Vagina (tissue), 2 donors: ENCODE results near the gene DLG2. TPM values are rescaled to one million over a fixed set of nuclear protein-coding genes. Genes with fewer than 3 reads are reported as not detected.

Source experiments
- DNase-seq, 2 donors: peaks; one replicate each; pipeline ENCODE4 v3.0.0-alpha.2; 2017; ENCODE audit errors: extremely low spot score in 2 of 2
- H3K27ac ChIP-seq: fragments of 200-600 bp; sonication (generic); one replicate; pipeline ENCODE4 v1.5.1; 2019
- H3K27me3 ChIP-seq: fragments of 200-600 bp; sonication (generic); one replicate; pipeline ENCODE4 v1.5.1; 2019
- H3K36me3 ChIP-seq, 2 donors: fragments of 200-600 bp; sonication (generic); one replicate each; pipeline ENCODE4 v1.5.1; 2017 to 2019
- H3K4me1 ChIP-seq: fragments of 200-600 bp; sonication (generic); one replicate; pipeline ENCODE4 v1.5.1; 2019
- H3K4me3 ChIP-seq, 2 donors: fragments of 200-600 bp; sonication (generic); 1 replicate in 1 of 2; 2 replicates in 1 of 2; pipeline ENCODE4 v1.5.1; 2016 to 2019
- H3K9me3 ChIP-seq: fragments of 200-600 bp; sonication (generic); one replicate; pipeline ENCODE4 v1.5.1; 2019
- CTCF ChIP-seq, 3 experiments: fragments of 450-650 bp in 2 of 3; fragments of 200-600 bp in 1 of 3; sonication (generic) in 1 of 3; IDR thresholded peaks; one replicate each; pipeline ENCODE4 v1.5.1; 2017 to 2019; ENCODE audit warnings: antibody characterized with exemption in 3 of 3, mild to moderate bottlenecking in 2 of 3, moderate library complexity in 2 of 3
- POLR2A ChIP-seq, 2 donors: fragments of 450-650 bp; IDR thresholded peaks; one replicate each; pipeline ENCODE4 v1.6.1; 2017; ENCODE audit warnings: antibody characterized with exemption in 2 of 2, mild to moderate bottlenecking in 2 of 2, moderate library complexity in 2 of 2
- POLR2AphosphoS5 ChIP-seq, 2 donors: sonication (generic); formaldehyde crosslinking; IDR thresholded peaks; one replicate each; pipeline ENCODE4 v1.9.0; 2017; ENCODE audit warnings: antibody characterized with exemption in 2 of 2, mild to moderate bottlenecking in 2 of 2, low read depth in 1 of 2; ENCODE audit not compliant: insufficient read depth in 1 of 2
- intact Hi-C: fragments of 100-400 bp; cut with DNase I; formaldehyde crosslinking; loops from one replicate; pipeline ENCODE4 v1.15.1; 2023
- total RNA-seq: library from RNA; depleted of rRNA; stranded (reverse); fragments of >200 nt; gene quantifications from one replicate; pipeline ENCODE4 v1.2.3, GENCODE V29; 2016

The DLG2 gene
- total RNA-seq, 1 donor from 2014 or later: 10.1 TPM

GRCh38 chr11:84437071-84437980 is 1189.8 kb downstream of the DLG2 start:
- Histone ChIP-seq H3K9me3 (no peaks in the 10 kb centered on the region), H3K27ac (no peak overlapping the region), H3K4me1 (no peaks in the 10 kb centered on the region), H3K36me3 (no peaks in the 10 kb centered on the region), H3K27me3 (no peaks in the 10 kb centered on the region), H3K4me3 (no peak overlapping the region)
- TF ChIP-seq CTCF (IDR thresholded peaks at IDR 0.05) (no peak), POLR2AphosphoS5 (IDR thresholded peaks at IDR 0.05; ENCODE audit: insufficient read depth in 1 of 2, low read depth in 1 of 2) (no peak), POLR2A (IDR thresholded peaks at IDR 0.05) (no peak)
- intact Hi-C loops: loop anchor here (5.0 kb wide), 1 partner anchor 480 kb away; no protein-coding TSS in a partner anchor
- no peak for DNase-seq

GRCh38 chr11:84430661-84431060 is 1196.5 kb downstream of the DLG2 start:
- intact Hi-C loops: no loop called here
- no peaks in the 10 kb centered on the region for H3K27me3 ChIP-seq
- no peaks in the 10 kb centered on the region for H3K4me1 ChIP-seq
- no peak for DNase-seq
- TF ChIP-seq CTCF (IDR thresholded peaks at IDR 0.05): no peak
- no peak for TF ChIP-seq POLR2A (IDR thresholded peaks at IDR 0.05)
- TF ChIP-seq POLR2AphosphoS5 (IDR thresholded peaks at IDR 0.05; ENCODE audit: insufficient read depth in 1 of 2, low read depth in 1 of 2): no peak
- H3K27ac ChIP-seq: no peak overlapping the region
- H3K9me3 ChIP-seq: no peaks in the 10 kb centered on the region
- H3K36me3 ChIP-seq: no peaks in the 10 kb centered on the region
- no peak overlapping the region for H3K4me3 ChIP-seq

- TF ChIP-seq POLR2A (IDR thresholded peaks at IDR 0.05): no peak
- no peak for TF ChIP-seq CTCF (IDR thresholded peaks at IDR 0.05)
- no peak for TF ChIP-seq POLR2AphosphoS5 (IDR thresholded peaks at IDR 0.05; ENCODE audit: insufficient read depth in 1 of 2, low read depth in 1 of 2)
- Histone ChIP-seq H3K4me3 (no peak overlapping the region), H3K27ac (no peak overlapping the region), H3K36me3 (no peaks in the 10 kb centered on the region), H3K4me1 (no peaks in the 10 kb centered on the region), H3K9me3 (no peaks in the 10 kb centered on the region), H3K27me3 (no peaks in the 10 kb centered on the region)
- no peak for DNase-seq
- intact Hi-C loops: no loop called here
Observed at GRCh38 chr11:84425673-84426072, 1201.5 kb downstream of the DLG2 start.

GRCh38 chr11:84420271-84420670 is 1206.9 kb downstream of the DLG2 start:
- intact Hi-C loops: no loop called here
- H3K4me3 ChIP-seq: no peak overlapping the region
- H3K36me3 ChIP-seq: no peaks in the 10 kb centered on the region

More at GRCh38 chr11:84420271-84420670, 1206.9 kb downstream of the DLG2 start:
- no peak for DNase-seq
- H3K27me3 ChIP-seq: no peaks in the 10 kb centered on the region
- no peak overlapping the region for H3K27ac ChIP-seq
- no peak for TF ChIP-seq POLR2A (IDR thresholded peaks at IDR 0.05)
- no peak for TF ChIP-seq POLR2AphosphoS5 (IDR thresholded peaks at IDR 0.05; ENCODE audit: insufficient read depth in 1 of 2, low read depth in 1 of 2)
- no peak for TF ChIP-seq CTCF (IDR thresholded peaks at IDR 0.05)
- H3K4me1 ChIP-seq: no peaks in the 10 kb centered on the region
- no peaks in the 10 kb centered on the region for H3K9me3 ChIP-seq
